WTC11 (cell line): ENCODE results near the gene UTP3. TPM values are rescaled to one million over a fixed set of nuclear protein-coding genes. Genes with fewer than 3 reads are reported as not detected.
"Not testable (repeated sequence)": the region's sequence is repeated elsewhere in the genome, so short reads cannot be mapped to it uniquely, and the experiment has no call there.

Source experiments
- ATAC-seq: fragments of 200-7000 bp; cut with Tn5 transposase; 2 replicates; pipeline ENCODE4 v1.10.0; 2021; ENCODE audit warnings: mild to moderate bottlenecking, moderate library complexity
- CTCF ChIA-PET: fragments of 300-600 bp; sonication (Branson Sonifier 250); formaldehyde crosslinking; loops from one replicate; lab custom pipeline; 2021; ENCODE audit warnings: antibody characterized with exemption; lab: Charles Lee
- POLR2A ChIA-PET: fragments of 350-600 bp; sonication (Branson Sonifier 250); formaldehyde crosslinking; loops from one replicate; lab custom pipeline; 2021; ENCODE audit warnings: antibody characterized with exemption; lab: Charles Lee
- DNase-seq: peaks from one replicate; pipeline ENCODE4 v3.0.0; 2021; ENCODE audit warnings: low spot score
- H3K27ac Mint-ChIP-seq: 2 replicates; pipeline ENCODE4 v1.8.0; 2021; ENCODE audit warnings: mixed read lengths
- H3K27me3 Mint-ChIP-seq: 2 replicates; pipeline ENCODE4 v1.8.0; 2021; ENCODE audit warnings: low read depth, mild to moderate bottlenecking, moderate library complexity, mixed read lengths
- H3K36me3 Mint-ChIP-seq: 2 replicates; pipeline ENCODE4 v1.8.0; 2021; ENCODE audit warnings: mixed read lengths
- H3K4me1 Mint-ChIP-seq: 2 replicates; pipeline ENCODE4 v1.8.0; 2022; ENCODE audit warnings: mixed read lengths
- H3K4me3 Mint-ChIP-seq: 2 replicates; pipeline ENCODE4 v1.8.0; 2021; ENCODE audit warnings: mild to moderate bottlenecking, moderate library complexity, mixed read lengths
- H3K9me3 Mint-ChIP-seq: 2 replicates; pipeline ENCODE4 v1.8.0; 2021; ENCODE audit warnings: mixed read lengths
- AR ChIP-seq: fragments of 250-450 bp; sonication (Bioruptor Pico); IDR thresholded peaks from 2 replicates; pipeline ENCODE4 v1.9.0; 2021; ENCODE audit warnings: mild to moderate bottlenecking
- CBFB ChIP-seq: sonication (generic); formaldehyde crosslinking; IDR thresholded peaks from 2 replicates; pipeline ENCODE4 v1.8.1; 2022; ENCODE audit warnings: mild to moderate bottlenecking, low read depth, missing genetic modification reagents
- CDX4 ChIP-seq: fragments of 250-450 bp; sonication (Bioruptor Pico); IDR thresholded peaks from 2 replicates; pipeline ENCODE4 v1.9.0; 2021; ENCODE audit warnings: moderate library complexity, mild to moderate bottlenecking, inconsistent platforms, borderline replicate concordance
- CREM ChIP-seq: sonication (generic); formaldehyde crosslinking; IDR thresholded peaks from 2 replicates; pipeline ENCODE4 v1.8.1; 2022; ENCODE audit warnings: mild to moderate bottlenecking, missing genetic modification reagents, moderate library complexity
- E2F4 ChIP-seq: sonication (generic); formaldehyde crosslinking; IDR thresholded peaks from 2 replicates; pipeline ENCODE4 v1.8.1; 2022; ENCODE audit warnings: low read depth, mild to moderate bottlenecking, moderate library complexity, missing genetic modification reagents, borderline replicate concordance
- E2F5 ChIP-seq: sonication (generic); formaldehyde crosslinking; IDR thresholded peaks from 2 replicates; pipeline ENCODE4 v1.8.1; 2022; ENCODE audit warnings: mild to moderate bottlenecking, moderate library complexity, missing genetic modification reagents
- ELF4 ChIP-seq: sonication (generic); formaldehyde crosslinking; IDR thresholded peaks from 2 replicates; pipeline ENCODE4 v1.8.1; 2022; ENCODE audit warnings: low read depth, mild to moderate bottlenecking, moderate library complexity, missing genetic modification reagents
- ERG ChIP-seq: fragments of 250-450 bp; sonication (Bioruptor Pico); IDR thresholded peaks from 2 replicates; pipeline ENCODE4 v1.8.0; 2021; ENCODE audit warnings: mild to moderate bottlenecking
- FOXP4 ChIP-seq: sonication (generic); formaldehyde crosslinking; IDR thresholded peaks from 2 replicates; pipeline ENCODE4 v1.8.0; 2022; ENCODE audit warnings: mild to moderate bottlenecking, missing genetic modification reagents
- IRF2 ChIP-seq: sonication (generic); formaldehyde crosslinking; IDR thresholded peaks from 2 replicates; pipeline ENCODE4 v1.8.0; 2022; ENCODE audit warnings: low read depth, missing genetic modification reagents, borderline replicate concordance
- NFYB ChIP-seq: sonication (generic); formaldehyde crosslinking; conservative IDR thresholded peaks from 2 replicates; pipeline ENCODE4 v1.8.0; 2022; ENCODE audit warnings: low read depth, missing genetic modification reagents
- NR3C1 ChIP-seq: sonication (generic); formaldehyde crosslinking; conservative IDR thresholded peaks from 2 replicates; pipeline ENCODE4 v1.8.1; 2023; ENCODE audit warnings: low read depth, mild to moderate bottlenecking, missing genetic modification reagents
- SP1 ChIP-seq: sonication (generic); formaldehyde crosslinking; conservative IDR thresholded peaks from 2 replicates; pipeline ENCODE4 v1.8.1; 2022; ENCODE audit warnings: missing genetic modification reagents
- TCF7 ChIP-seq: sonication (generic); formaldehyde crosslinking; IDR thresholded peaks from 2 replicates; pipeline ENCODE4 v1.8.0; 2022; ENCODE audit warnings: mild to moderate bottlenecking, low read depth, missing genetic modification reagents, moderate library complexity
- ZBTB43 ChIP-seq: sonication (generic); formaldehyde crosslinking; IDR thresholded peaks from 2 replicates; pipeline ENCODE4 v1.8.1; 2023; ENCODE audit warnings: mild to moderate bottlenecking, missing genetic modification reagents
- ZNF121 ChIP-seq: sonication (generic); formaldehyde crosslinking; IDR thresholded peaks from 2 replicates; pipeline ENCODE4 v1.8.0; 2023; ENCODE audit warnings: missing genetic modification reagents
- ZNF232 ChIP-seq: sonication (generic); formaldehyde crosslinking; IDR thresholded peaks from 2 replicates; pipeline ENCODE4 v1.8.0; 2022; ENCODE audit warnings: mild to moderate bottlenecking, missing genetic modification reagents
- ZNF423 ChIP-seq: fragments of 250-450 bp; sonication (Bioruptor Pico); IDR thresholded peaks from 2 replicates; pipeline ENCODE4 v2.1.2; 2022; ENCODE audit warnings: mild to moderate bottlenecking, moderate library complexity
- total RNA-seq: library from RNA; stranded (reverse); gene quantifications from 3 replicates; pipeline ENCODE4 v1.2.3, GENCODE V29; 2021

UTP3 gene
- total RNA-seq, 1 experiment from 2014 or later, result 45.5 TPM

GRCh38 chr4:70660106-70660505 is 28.2 kb upstream of the UTP3 start:
- H3K36me3 Mint-ChIP-seq, result no peaks in the 10 kb centered on the region
- ATAC-seq (no peak), DNase-seq (no peak)
- no peaks in the 10 kb centered on the region for H3K9me3 Mint-ChIP-seq
- no peak overlapping the region for H3K4me3 Mint-ChIP-seq
- TF ChIP-seq ZNF423, result no peak
- TF ChIP-seq ZBTB43 (CRISPR knock-in tag), result no peak
- no peak for TF ChIP-seq CDX4 (CRISPR knock-in tag)
- TF ChIP-seq CBFB (CRISPR knock-in tag), result no peak
- TF ChIP-seq NR3C1 (CRISPR knock-in tag), result no peak
- TF ChIP-seq IRF2, result no peak
- TF ChIP-seq NFYB (CRISPR knock-in tag), result no peak
- TF ChIP-seq E2F4 (CRISPR knock-in tag), result no peak
- no peaks in the 10 kb centered on the region for H3K4me1 Mint-ChIP-seq
- no peaks in the 10 kb centered on the region for H3K27me3 Mint-ChIP-seq
- H3K27ac Mint-ChIP-seq, result no peak overlapping the region
- CTCF ChIA-PET, result no interaction called here
- POLR2A ChIA-PET, result interaction anchor here (0.7 kb wide), 1 partner anchor 278 kb away, joined by 4 read pairs; no protein-coding TSS in a partner anchor

- ATAC-seq, H3K36me3 Mint-ChIP-seq, POLR2A ChIA-PET, H3K27me3 Mint-ChIP-seq, H3K4me3 Mint-ChIP-seq, H3K4me1 Mint-ChIP-seq, CTCF ChIA-PET, H3K27ac Mint-ChIP-seq, DNase-seq, H3K9me3 Mint-ChIP-seq: not testable (repeated sequence)
Observed at GRCh38 chr4:70661309-70661922, 26.9 kb upstream of the UTP3 start.

- DNase-seq (no peak), ATAC-seq (no peak)
- POLR2A ChIA-PET, result no interaction called here
- H3K9me3 Mint-ChIP-seq, result no peaks in the 10 kb centered on the region
- CTCF ChIA-PET, result no interaction called here
- no peaks in the 10 kb centered on the region for H3K36me3 Mint-ChIP-seq
- H3K4me3 Mint-ChIP-seq, result no peak within 1 kb of the TSS
- H3K4me1 Mint-ChIP-seq, result no peaks in the 10 kb centered on the region
- H3K27me3 Mint-ChIP-seq, result 0 out of 2 replicates have a peak, but pooled peaks cover 2% of the 10 kb centered on the region
- no peak within 1 kb of the TSS for H3K27ac Mint-ChIP-seq
- TF ChIP-seq FOXP4 (no peak), ERG (no peak), AR (no peak), E2F5 (CRISPR knock-in tag) (no peak), NR3C1 (CRISPR knock-in tag) (no peak), ZNF121 (CRISPR knock-in tag) (no peak), ELF4 (CRISPR knock-in tag) (no peak), ZNF232 (CRISPR knock-in tag) (no peak), TCF7 (CRISPR knock-in tag) (no peak), ZNF423 (no peak), SP1 (CRISPR knock-in tag) (no peak), CREM (CRISPR knock-in tag) (no peak)
Observed at GRCh38 chr4:70666369-70666768, 22.0 kb upstream of the UTP3 start, which contains the start of gene JCHAIN. Gene JCHAIN (minus strand): TSS chr4:70666508. CDS start chr4:70666490, 18 bp downstream.
